ENCODE measurements around the gene REEP2. TPM values are rescaled to one million over a fixed set of nuclear protein-coding genes. Genes with fewer than 3 reads are reported as not detected.

The REEP2 gene
- total RNA-seq, 1 experiment from 2014 or later = 8.4 TPM

DNA sequence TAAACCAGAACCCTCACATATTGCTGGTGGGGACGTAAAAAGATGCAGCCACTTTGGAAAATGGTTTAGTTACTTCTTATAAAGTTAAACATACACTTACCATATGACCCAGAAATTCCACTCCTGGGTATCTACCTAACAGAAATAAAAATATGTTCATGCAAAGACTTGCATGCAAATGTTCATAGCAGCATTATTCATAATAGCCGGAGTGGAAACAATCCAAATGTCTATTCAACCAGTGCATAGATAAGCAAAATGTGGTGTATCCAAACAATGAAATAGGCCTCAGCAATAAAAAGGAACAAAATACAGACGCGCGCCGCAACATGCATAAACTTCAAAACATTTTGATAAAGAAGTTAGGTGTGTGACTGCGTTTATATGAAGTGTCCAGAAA is 38.1 kb downstream of the REEP2 start:
- no peaks in the 10 kb centered on the region for H3K27me3 ChIP-seq (replicated peaks; ENCODE audit: insufficient read depth, low read depth, low read length, poor library complexity)
- CTCF ChIA-PET = no interaction called here
- H3K9me3 ChIP-seq (ENCODE audit: low read depth, low read length, poor library complexity, severe bottlenecking) = no peaks in the 10 kb centered on the region
- TF ChIP-seq EZH2 (IDR thresholded peaks at IDR 0.05; ENCODE audit: borderline replicate concordance, low read depth, low read length, poor library complexity, severe bottlenecking) (no peak), CTCF (conservative IDR thresholded peaks at IDR 0.05; ENCODE audit: low read depth, low read length) (no peak)
- POLR2A ChIA-PET (ENCODE audit: low non-redundant PET) = no interaction called here
- H3K4me3 ChIP-seq (ENCODE audit: low read depth, low read length, poor library complexity, severe bottlenecking) = no peak overlapping the region
- no peaks in the 10 kb centered on the region for H3K4me1 ChIP-seq (ENCODE audit: insufficient read depth, low read length, poor library complexity, severe bottlenecking)
- no TSS peak for BruUV-seq (replicated peaks)
- no peak overlapping the region for H3K27ac ChIP-seq (ENCODE audit: low read depth, low read length, poor library complexity, severe bottlenecking)
- intact Hi-C loops (cut with micrococcal nuclease; ENCODE audit: unreplicated experiment) = no loop called here
- no peak for DNase-seq (ENCODE audit: low spot score)
- H3K36me3 ChIP-seq (ENCODE audit: insufficient read depth, low read length, poor library complexity, severe bottlenecking) = no peaks in the 10 kb centered on the region

DNA sequence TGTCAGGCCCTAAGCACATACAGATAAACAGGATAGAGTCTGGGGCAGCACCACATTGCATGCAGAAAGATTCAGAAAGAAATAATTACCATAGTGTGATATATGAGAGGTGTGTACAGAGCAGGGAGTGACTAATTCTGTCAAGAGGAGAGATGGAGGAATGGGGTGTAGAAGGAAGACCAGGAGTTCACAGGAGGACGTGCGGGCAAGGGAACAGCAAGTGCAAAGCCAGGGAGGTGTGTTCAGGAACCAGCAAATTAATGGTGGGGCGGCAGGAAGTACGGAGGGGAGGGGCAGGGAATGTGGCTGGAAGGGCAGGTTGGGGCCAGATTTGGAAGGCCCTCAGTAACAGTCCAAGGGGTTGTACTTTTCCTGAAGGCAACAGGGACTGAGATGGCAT is 43.8 kb downstream of the REEP2 start:
- no TSS peak for BruUV-seq (replicated peaks)
- TF ChIP-seq CTCF (conservative IDR thresholded peaks at IDR 0.05; ENCODE audit: low read depth, low read length) (no peak), EZH2 (IDR thresholded peaks at IDR 0.05; ENCODE audit: borderline replicate concordance, low read depth, low read length, poor library complexity, severe bottlenecking) (no peak)
- no peak for DNase-seq (ENCODE audit: low spot score)
- H3K27me3 ChIP-seq (replicated peaks; ENCODE audit: insufficient read depth, low read depth, low read length, poor library complexity) = no peaks in the 10 kb centered on the region
- no peaks in the 10 kb centered on the region for H3K9me3 ChIP-seq (ENCODE audit: low read depth, low read length, poor library complexity, severe bottlenecking)
- H3K36me3 ChIP-seq (ENCODE audit: insufficient read depth, low read length, poor library complexity, severe bottlenecking) = no peaks in the 10 kb centered on the region
- no peaks in the 10 kb centered on the region for H3K4me1 ChIP-seq (ENCODE audit: insufficient read depth, low read length, poor library complexity, severe bottlenecking)
- intact Hi-C loops (cut with micrococcal nuclease; ENCODE audit: unreplicated experiment) = no loop called here
- no peak overlapping the region for H3K27ac ChIP-seq (ENCODE audit: low read depth, low read length, poor library complexity, severe bottlenecking)
- no peak overlapping the region for H3K4me3 ChIP-seq (ENCODE audit: low read depth, low read length, poor library complexity, severe bottlenecking)
- POLR2A ChIA-PET (ENCODE audit: low non-redundant PET) = interaction anchor here (0.6 kb wide), 1 partner anchor 13 kb away, joined by 3 read pairs; no protein-coding TSS in a partner anchor
- CTCF ChIA-PET = no interaction called here

- no peaks in the 10 kb centered on the region for H3K36me3 ChIP-seq (ENCODE audit: insufficient read depth, low read length, poor library complexity, severe bottlenecking)
- H3K4me3 ChIP-seq (ENCODE audit: low read depth, low read length, poor library complexity, severe bottlenecking) = no peak overlapping the region
- DNase-seq (ENCODE audit: low spot score) = no peak
- TF ChIP-seq EZH2 (IDR thresholded peaks at IDR 0.05; ENCODE audit: borderline replicate concordance, low read depth, low read length, poor library complexity, severe bottlenecking) (no peak), CTCF (conservative IDR thresholded peaks at IDR 0.05; ENCODE audit: low read depth, low read length) (no peak)
- no peaks in the 10 kb centered on the region for H3K9me3 ChIP-seq (ENCODE audit: low read depth, low read length, poor library complexity, severe bottlenecking)
- no peak overlapping the region for H3K27ac ChIP-seq (ENCODE audit: low read depth, low read length, poor library complexity, severe bottlenecking)
- peaks cover 23% of the 10 kb centered on the region for H3K4me1 ChIP-seq (ENCODE audit: insufficient read depth, low read length, poor library complexity, severe bottlenecking)
- CTCF ChIA-PET = no interaction called here
- H3K27me3 ChIP-seq (replicated peaks; ENCODE audit: insufficient read depth, low read depth, low read length, poor library complexity) = no peaks in the 10 kb centered on the region
- no TSS peak for BruUV-seq (replicated peaks)
- intact Hi-C loops (cut with micrococcal nuclease; ENCODE audit: unreplicated experiment) = no loop called here
- POLR2A ChIA-PET (ENCODE audit: low non-redundant PET) = no interaction called here
These were observed 49.7 kb downstream of the REEP2 start for GRCh38 chr5:138488481-138488945.
